ENCODE measurements around the gene SND1.
"Not testable (repeated sequence)": the region's sequence is repeated elsewhere in the genome, so short reads cannot be mapped to it uniquely, and the experiment has no call there.

SND1 gene

GRCh38 chr7:128108641-128109423, 456.8 kb downstream of the SND1 start:
- DNase-seq, result no peak

- not testable (repeated sequence) for DNase-seq
Observed at GRCh38 chr7:128109424-128109969, 457.5 kb downstream of the SND1 start.

- no peak for DNase-seq
Observed at GRCh38 chr7:128110641-128111364, 458.8 kb downstream of the SND1 start.

DNA sequence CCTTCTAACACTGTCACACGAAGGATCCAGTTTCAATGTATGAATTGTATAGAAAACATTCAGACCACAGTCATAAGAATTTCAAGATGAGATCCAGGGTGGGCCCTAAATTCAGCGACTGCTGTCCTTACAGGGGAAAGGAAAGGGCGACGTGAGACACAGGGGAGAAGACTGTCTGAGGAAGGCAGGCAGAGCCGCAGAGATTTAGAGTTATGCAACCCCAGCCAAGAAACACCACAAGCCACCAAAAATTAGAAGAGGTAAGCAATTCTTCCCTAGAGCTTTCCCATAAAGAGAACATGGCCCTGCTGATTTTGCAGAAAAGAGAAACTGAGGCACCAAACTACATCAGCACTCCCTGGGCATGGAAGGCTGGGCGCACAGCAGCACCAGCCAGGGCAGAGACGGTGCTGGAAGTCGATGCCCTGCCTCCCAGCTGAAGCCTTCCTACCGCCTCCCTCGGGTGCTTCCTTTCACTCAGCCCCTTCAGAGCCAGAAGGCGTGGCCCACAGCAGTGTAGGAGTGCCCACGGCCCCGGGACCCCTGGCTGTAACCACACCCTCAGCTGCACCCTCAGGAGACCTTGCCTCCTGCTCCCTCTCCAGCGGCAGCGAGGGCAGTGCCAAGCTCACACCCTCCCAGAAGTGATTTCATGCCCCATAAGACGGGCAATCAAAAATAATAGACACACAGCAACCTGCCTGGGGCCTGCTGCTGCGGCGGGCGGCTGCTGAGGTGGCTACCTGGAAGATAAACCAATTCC, 460.2 kb downstream of the SND1 start:
- no peak for DNase-seq

- DNase-seq, result no peak
Observed at GRCh38 chr7:128112781-128113221, 460.8 kb downstream of the SND1 start.

DNA sequence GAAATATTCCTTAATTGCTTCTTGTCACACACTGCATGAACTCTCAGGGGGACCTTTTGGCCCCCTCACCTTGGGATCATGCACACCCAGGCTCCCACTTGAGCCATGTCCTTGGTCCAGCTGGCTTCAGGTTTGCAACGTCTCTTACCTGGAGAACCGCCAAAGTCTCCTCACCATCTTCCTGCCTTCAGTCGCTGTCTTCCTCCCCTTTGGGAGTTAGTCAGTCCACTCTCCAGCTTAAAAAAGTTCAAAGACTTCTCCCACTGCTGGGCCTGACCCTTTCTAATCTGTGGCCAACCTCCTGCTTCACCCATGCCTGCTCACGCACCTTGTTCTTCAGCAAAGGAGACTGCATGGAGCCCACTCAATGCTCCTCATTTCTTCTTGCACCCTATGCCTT, 461.8 kb downstream of the SND1 start:
- DNase-seq, result no peak

DNA sequence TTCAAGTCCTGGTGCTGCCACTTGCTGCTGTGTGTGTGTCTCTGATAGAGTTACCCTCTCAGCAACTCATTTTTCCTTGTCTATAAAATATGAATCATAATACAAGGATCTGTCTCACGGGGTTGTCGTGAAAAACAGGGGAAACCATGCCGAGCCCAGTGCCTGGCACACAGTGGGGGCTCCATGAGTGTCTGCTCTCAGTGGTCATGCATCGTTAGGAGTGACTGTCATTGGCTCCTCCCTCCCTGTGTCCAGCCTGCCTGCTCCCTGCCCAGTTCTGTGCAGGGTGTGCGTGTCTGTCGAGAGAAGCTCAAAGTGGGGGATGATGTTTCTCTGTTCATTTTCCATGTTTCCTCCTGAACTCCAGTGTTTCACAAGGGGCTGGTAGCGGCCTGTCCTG, 462.8 kb downstream of the SND1 start:
- no peak for DNase-seq

- no peak for DNase-seq
Observed at GRCh38 chr7:128115336-128115820, 463.4 kb downstream of the SND1 start.

- DNase-seq, result no peak
Observed at GRCh38 chr7:128115821-128116723, 464.1 kb downstream of the SND1 start.

DNA sequence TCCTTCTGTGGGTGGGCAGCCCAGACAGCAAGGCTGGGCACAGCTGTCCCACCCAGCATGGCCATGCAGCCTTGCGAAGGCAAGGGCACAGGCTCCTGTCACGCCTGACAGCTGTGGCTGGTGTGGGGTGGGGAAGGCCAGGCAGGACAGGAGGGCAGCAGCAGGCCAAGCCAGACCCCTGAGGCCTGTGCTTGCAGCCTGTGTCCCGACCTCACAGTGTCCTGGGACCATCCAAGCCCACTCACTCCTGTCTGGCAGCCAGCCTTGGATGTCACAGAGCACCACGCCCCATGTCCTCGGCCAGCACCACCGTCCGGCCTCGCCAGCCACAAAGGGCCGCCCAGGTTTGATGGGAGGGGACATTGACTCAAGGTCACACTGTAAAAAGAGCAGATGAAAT, 464.7 kb downstream of the SND1 start:
- no peak for DNase-seq

DNA sequence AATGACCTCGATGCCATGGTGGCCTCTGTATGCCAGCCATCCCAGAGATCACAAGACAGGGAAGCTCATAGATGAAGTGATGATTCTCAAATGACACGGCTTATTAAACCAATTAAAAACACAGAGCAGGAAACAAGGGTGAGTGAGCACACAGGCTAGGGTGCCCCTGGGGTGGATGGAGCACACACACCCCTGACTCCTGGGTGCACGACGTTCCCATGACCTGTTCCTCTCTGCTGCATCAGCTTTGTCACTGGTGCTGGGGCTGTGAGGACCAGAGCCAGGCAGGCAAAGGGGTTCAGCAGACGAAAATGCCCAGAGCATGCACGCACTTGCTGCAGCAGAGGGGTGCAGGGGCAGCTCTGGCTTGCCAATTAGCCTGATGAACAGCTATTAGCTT, 465.7 kb downstream of the SND1 start:
- DNase-seq, result no peak

DNA sequence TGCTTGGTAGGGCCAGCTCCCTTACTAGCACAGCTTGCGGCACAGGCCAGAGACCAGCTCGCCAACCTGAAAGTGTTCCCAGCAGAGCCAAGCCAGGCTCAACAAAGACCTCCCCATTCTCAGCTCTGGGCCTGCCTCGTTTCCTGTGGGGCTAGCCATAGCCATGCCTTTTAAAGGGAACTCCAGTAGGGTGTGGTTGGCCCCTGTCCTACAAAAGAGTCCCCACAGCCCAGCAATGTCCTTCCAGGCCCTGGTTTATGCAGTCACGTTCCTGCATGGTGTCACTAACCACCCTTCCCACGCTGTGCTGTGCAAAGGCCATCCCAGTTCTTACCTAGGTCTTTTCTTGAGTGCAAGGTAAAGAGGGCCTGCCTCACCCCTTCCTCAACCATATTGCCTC, 467.0 kb downstream of the SND1 start:
- DNase-seq, result no peak

GRCh38 chr7:128120116-128120515, 468.1 kb downstream of the SND1 start:
- DNase-seq, result no peak

DNA sequence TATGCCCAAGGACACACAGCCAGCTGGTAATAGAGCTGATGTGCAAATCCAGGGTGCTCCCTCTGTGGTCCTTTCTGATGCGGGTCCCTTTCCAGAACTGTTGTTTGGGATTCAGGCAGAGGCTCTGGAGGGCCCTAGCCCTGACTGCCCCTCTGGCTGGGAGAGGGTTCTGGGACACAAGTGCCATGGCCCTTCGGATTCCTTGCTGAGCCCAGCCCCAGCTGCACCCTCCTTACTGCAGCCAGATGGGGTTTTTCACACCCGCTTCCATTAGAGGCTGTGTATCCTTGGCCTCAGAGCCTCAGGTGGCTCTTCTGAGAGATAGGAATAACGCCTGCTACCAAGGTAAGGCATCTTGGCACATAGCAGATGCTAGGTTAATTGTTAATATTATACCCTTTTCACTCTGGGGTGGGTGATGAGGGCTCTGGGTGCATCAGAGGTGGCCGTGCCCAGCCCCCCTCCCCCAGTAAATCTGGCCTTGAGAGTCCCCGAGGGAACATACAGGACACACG, 469.0 kb downstream of the SND1 start:
- DNase-seq, result no peak

- DNase-seq, result no peak
Observed at GRCh38 chr7:128121711-128122530, 469.9 kb downstream of the SND1 start.

DNA sequence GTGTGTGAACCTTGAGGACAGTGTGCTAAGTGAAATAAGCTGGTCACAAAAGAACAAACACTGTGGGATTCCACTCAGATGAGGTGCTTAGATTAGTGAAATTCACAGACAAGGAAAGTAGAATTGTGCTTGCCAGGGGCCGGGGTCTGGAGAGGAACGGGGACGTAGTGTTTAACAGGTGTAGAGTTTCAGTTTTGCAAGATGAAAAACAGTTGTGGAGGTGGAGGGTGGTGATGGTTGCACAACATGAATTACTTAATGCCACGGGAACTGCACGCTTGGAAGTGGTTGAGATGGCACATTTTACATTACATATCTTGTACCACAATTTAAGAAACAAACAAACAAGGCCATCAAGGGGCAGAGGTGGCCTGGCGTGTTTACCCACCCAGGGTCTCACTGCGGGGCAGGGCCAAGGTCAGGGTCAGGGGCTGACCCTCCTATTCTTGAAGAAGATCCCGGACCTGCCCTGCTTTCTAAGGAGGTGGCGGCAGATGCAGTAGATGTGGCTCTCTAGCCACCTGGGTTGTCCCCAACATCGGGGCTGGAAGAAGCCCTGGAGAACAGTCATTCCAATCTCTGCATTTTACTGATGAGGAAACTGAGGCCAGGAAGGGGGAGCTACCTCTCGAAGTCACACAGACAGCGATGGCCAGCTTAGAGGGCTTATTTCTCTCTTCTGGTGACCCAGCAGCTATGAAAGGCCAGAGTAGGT, 470.7 kb downstream of the SND1 start:
- no peak for DNase-seq

DNA sequence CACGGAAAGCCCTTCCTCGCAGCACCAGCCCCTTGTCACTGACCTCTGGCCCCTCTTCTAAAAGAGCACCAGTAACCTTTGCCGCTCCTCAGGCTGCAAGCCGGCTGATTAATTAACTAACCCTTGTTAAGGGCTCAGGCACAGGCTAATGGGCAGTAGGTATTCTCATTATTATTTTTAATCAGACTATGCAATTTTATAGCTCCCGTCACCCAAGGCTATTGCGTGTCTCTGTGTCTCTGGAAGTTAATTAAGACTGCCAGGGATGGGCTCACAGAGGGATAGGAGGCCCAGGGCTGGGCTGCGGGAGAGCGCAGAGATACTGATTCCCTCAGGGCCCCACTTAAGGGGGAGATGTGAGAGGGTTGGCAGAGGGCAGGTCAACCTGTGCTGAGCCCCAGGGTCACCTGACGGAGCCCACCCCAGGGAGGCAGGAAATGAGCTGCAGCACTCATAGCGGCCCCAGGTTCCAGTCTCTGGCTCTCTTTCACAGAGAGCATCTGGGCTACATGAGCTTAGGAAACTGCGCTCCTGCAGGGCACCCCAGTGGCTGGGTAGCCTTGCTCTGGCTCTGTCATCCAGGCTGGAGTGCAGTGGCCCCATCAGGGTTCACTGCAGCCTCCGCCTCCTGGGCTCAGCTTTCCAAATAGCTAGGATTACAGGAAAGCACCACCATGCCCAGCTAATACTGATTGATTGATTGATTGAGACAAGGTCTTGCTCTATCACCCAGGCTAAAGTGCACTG, 471.5 kb downstream of the SND1 start:
- DNase-seq, result no peak

- DNase-seq, result no peak
Observed at GRCh38 chr7:128124786-128125185, 472.8 kb downstream of the SND1 start.

DNA sequence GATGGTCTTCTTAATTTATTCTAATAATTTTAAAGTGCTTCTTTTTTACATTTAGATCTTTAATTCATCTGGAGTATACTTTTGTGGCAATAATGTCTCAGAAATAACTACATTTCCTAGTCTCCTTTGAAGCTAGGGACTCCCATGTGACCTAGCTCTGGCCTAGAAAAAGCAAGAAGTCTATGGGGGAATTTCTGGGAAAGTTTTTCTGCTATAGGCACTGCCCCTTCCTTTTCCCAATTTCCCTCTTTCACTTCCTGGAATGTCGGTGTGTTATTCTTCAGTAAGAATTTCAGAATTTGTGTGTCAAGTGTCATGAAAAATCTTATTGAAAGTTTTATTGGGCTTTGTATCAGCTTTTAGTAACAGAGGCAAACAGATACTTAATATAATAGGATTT, 473.8 kb downstream of the SND1 start:
- no peak for DNase-seq

All from stimulated activated CD8-positive, alpha-beta memory T cell treated with anti-CD3 and anti-CD28 coated beads, Interleukin-4, amount 100 ng/mL, for 48 hours (primary cell).